Prostate gland (tissue), 2 donors: ENCODE measurements around the gene KRTAP5-8. TPM values are rescaled to one million over a fixed set of nuclear protein-coding genes. Genes with fewer than 3 reads are reported as not detected.
"Not testable (repeated sequence)": the region's sequence is repeated elsewhere in the genome, so short reads cannot be mapped to it uniquely, and the experiment has no call there.

Experiments used
- DNase-seq: peaks from one replicate; pipeline ENCODE4 v3.0.0-alpha.2; 2019; ENCODE audit warnings: low spot score
- H3K27ac ChIP-seq, 2 donors: fragments of 200-600 bp; sonication (generic); 2 replicates each; pipeline ENCODE4 v1.5.1; 2017 to 2019
- H3K27me3 ChIP-seq: fragments of 200-600 bp; sonication (generic); replicated peaks from 2 replicates; pipeline ENCODE4 v1.5.1; 2019; ENCODE audit not compliant: insufficient read depth
- H3K36me3 ChIP-seq, 2 donors: fragments of 200-600 bp; sonication (generic); 1 replicate in 1 of 2; 2 replicates in 1 of 2; pipeline versions ENCODE4 v1.5.1 to v1.8.1; 2017 to 2019
- H3K4me1 ChIP-seq: fragments of 200-600 bp; sonication (generic); replicated peaks from 2 replicates; pipeline ENCODE4 v1.5.1; 2019
- H3K4me3 ChIP-seq, 2 donors: fragments of 200-600 bp; sonication (generic); 2 replicates each; pipeline ENCODE4 v1.5.1; 2017 to 2019
- H3K9me3 ChIP-seq: fragments of 200-600 bp; sonication (generic); 2 replicates; pipeline ENCODE4 v1.5.1; 2017
- CTCF ChIP-seq, 4 experiments: fragments of 200-600 bp in 2 of 4; fragments of 450-650 bp in 2 of 4; sonication (generic) in 2 of 4; IDR thresholded peaks; 1 replicate in 3 of 4; 2 replicates in 1 of 4; pipeline ENCODE4 v1.5.1; 2016 to 2019; ENCODE audit warnings: antibody characterized with exemption in 4 of 4, mild to moderate bottlenecking in 2 of 4, moderate library complexity in 2 of 4
- POLR2A ChIP-seq: fragments of 450-650 bp; IDR thresholded peaks from one replicate; pipeline ENCODE4 v1.6.1; 2016; ENCODE audit warnings: antibody characterized with exemption, mild to moderate bottlenecking
- POLR2AphosphoS5 ChIP-seq: sonication (generic); formaldehyde crosslinking; IDR thresholded peaks from one replicate; pipeline ENCODE4 v1.6.1; 2017; ENCODE audit warnings: antibody characterized with exemption
- whole genome bisulfite sequencing: methylation state at CpG from one replicate; pipeline ENCODE4 v1.1.5; 2018; 5-methylcytosine and 5-hydroxymethylcytosine counted together
- intact Hi-C: fragments of 100-400 bp; cut with DNase I; formaldehyde crosslinking; loops from one replicate; pipeline ENCODE4 v1.14.2; 2022
- total RNA-seq, 2 donors: library from RNA; depleted of rRNA; stranded (reverse); fragments of >200 nt; gene quantifications; one replicate each; pipeline ENCODE4 v1.1.0, GENCODE V29; 2016

KRTAP5-8 gene
- total RNA-seq, 2 donors from 2014 or later = 2.8 TPM; not detected in 1

GRCh38 chr11:71577469-71578004, 39.7 kb downstream of the KRTAP5-8 start:
- no peak for DNase-seq
- TF ChIP-seq POLR2AphosphoS5 = no peak
- no peak for TF ChIP-seq POLR2A
- no peak for TF ChIP-seq CTCF (IDR thresholded peaks at IDR 0.05)
- no peaks in the 10 kb centered on the region for H3K9me3 ChIP-seq
- H3K36me3 ChIP-seq = no peaks in the 10 kb centered on the region
- no peak overlapping the region for H3K27ac ChIP-seq
- H3K4me1 ChIP-seq = no peaks in the 10 kb centered on the region
- intact Hi-C loops = no loop called here
- no peaks in the 10 kb centered on the region for H3K27me3 ChIP-seq
- 90% methylated on average over 7 of the region's 7 CpGs for WGBS
- H3K4me3 ChIP-seq = no peak overlapping the region

GRCh38 chr11:71579513-71579912, 41.7 kb downstream of the KRTAP5-8 start:
- DNase-seq, H3K27me3 ChIP-seq, H3K27ac ChIP-seq, intact Hi-C loops, H3K9me3 ChIP-seq, H3K4me3 ChIP-seq, H3K4me1 ChIP-seq, H3K36me3 ChIP-seq: not testable (repeated sequence)
- 61% methylated on average over 7 of the region's 7 CpGs for WGBS

- Histone ChIP-seq H3K27ac (no peak overlapping the region), H3K4me1 (no peaks in the 10 kb centered on the region), H3K4me3 (no peak overlapping the region), H3K9me3 (no peaks in the 10 kb centered on the region), H3K27me3 (no peaks in the 10 kb centered on the region), H3K36me3 (no peaks in the 10 kb centered on the region)
- 10% methylated on average over 8 of the region's 8 CpGs for WGBS
- peak; percentile 37 for TF ChIP-seq POLR2AphosphoS5
- TF ChIP-seq CTCF (IDR thresholded peaks at IDR 0.05) = peak; percentile 46 to 77 (median 63)
- no peak for TF ChIP-seq POLR2A
- peak; percentile 79 for DNase-seq
- intact Hi-C loops = no loop called here
Measured at GRCh38 chr11:71580057-71581003, 42.5 kb downstream of the KRTAP5-8 start.

- Histone ChIP-seq H3K9me3 (no peaks in the 10 kb centered on the region), H3K27ac (no peak overlapping the region), H3K4me1 (no peaks in the 10 kb centered on the region), H3K4me3 (no peak overlapping the region), H3K27me3 (no peaks in the 10 kb centered on the region), H3K36me3 (no peaks in the 10 kb centered on the region)
- WGBS = 87% methylated on average over 4 of the region's 4 CpGs
- intact Hi-C loops = no loop called here
- no peak for DNase-seq
- TF ChIP-seq POLR2A (no peak), POLR2AphosphoS5 (no peak)
Measured at GRCh38 chr11:71581826-71582225, 44.0 kb downstream of the KRTAP5-8 start.

GRCh38 chr11:71582309-71582895, 44.6 kb downstream of the KRTAP5-8 start, which contains the start of gene KRTAP5-11:
KRTAP5-11 (minus strand) TSS chr11:71582875; CDS start chr11:71582837, 38 bp downstream.
- Histone ChIP-seq H3K27me3 (no peaks in the 10 kb centered on the region), H3K4me3 (no peak within 1 kb of the TSS), H3K9me3 (no peaks in the 10 kb centered on the region), H3K36me3 (no peaks in the 10 kb centered on the region), H3K4me1 (no peaks in the 10 kb centered on the region), H3K27ac (no peak within 1 kb of the TSS)
- no peak for TF ChIP-seq CTCF (IDR thresholded peaks at IDR 0.05)
- no peak for TF ChIP-seq POLR2A
- TF ChIP-seq POLR2AphosphoS5 = no peak
- intact Hi-C loops = no loop called here
- DNase-seq = no peak
- 89% methylated on average over 2 of the region's 3 CpGs for WGBS

GRCh38 chr11:71582969-71583368, 45.1 kb downstream of the KRTAP5-8 start:
- H3K4me1 ChIP-seq, H3K27ac ChIP-seq, H3K9me3 ChIP-seq, H3K36me3 ChIP-seq, H3K4me3 ChIP-seq, H3K27me3 ChIP-seq, DNase-seq, intact Hi-C loops: not testable (repeated sequence)
- WGBS = 92% methylated on average over 2 of the region's 2 CpGs

GRCh38 chr11:71585673-71586072, 47.8 kb downstream of the KRTAP5-8 start:
- H3K27me3 ChIP-seq, H3K4me1 ChIP-seq, H3K36me3 ChIP-seq, H3K9me3 ChIP-seq, H3K27ac ChIP-seq, DNase-seq, intact Hi-C loops, H3K4me3 ChIP-seq: not testable (repeated sequence)
- 91% methylated on average over 5 of the region's 5 CpGs for WGBS

- H3K27ac ChIP-seq, H3K9me3 ChIP-seq, DNase-seq, H3K4me1 ChIP-seq, H3K36me3 ChIP-seq, intact Hi-C loops, H3K27me3 ChIP-seq, H3K4me3 ChIP-seq: not testable (repeated sequence)
- WGBS = 55% methylated on average over 4 of the region's 4 CpGs
Measured at GRCh38 chr11:71588314-71588713, 50.5 kb downstream of the KRTAP5-8 start.
